IMR-90 (cell line): ENCODE measurements around the gene KNTC1. TPM values are rescaled to one million over a fixed set of nuclear protein-coding genes. Genes with fewer than 3 reads are reported as not detected.

Source experiments
- ATAC-seq: fragments of 200-7000 bp; cut with Tn5 transposase; 2 replicates; pipeline ENCODE4 v1.9.1; 2020; ENCODE audit warnings: low read depth, mild to moderate bottlenecking, moderate library complexity
- BruUV-seq: library from RNA; stranded (reverse); fragments of 400-500 nt; replicated peaks from 2 replicates; lab custom pipeline; 2021; lab: Mats Ljungman, UMichigan
- CTCF ChIA-PET: fragments of 300-600 bp; formaldehyde crosslinking; extraction: SDS; loops from one replicate; lab custom pipeline; 2021; ENCODE audit warnings: antibody characterized with exemption; lab: Yijun Ruan, JAX
- POLR2A ChIA-PET: fragments of 300-600 bp; sonication (Branson Sonifier 250); formaldehyde crosslinking; loops from one replicate; lab custom pipeline; 2022; ENCODE audit warnings: antibody characterized with exemption; ENCODE audit not compliant: unreplicated experiment; lab: Charles Lee
- DNase-seq: peaks from one replicate; pipeline ENCODE4 v3.0.0; 2013
- H2AFZ ChIP-seq: replicated peaks from 2 replicates; pipeline ENCODE3; 2013; ENCODE audit warnings: low read length, mild to moderate bottlenecking; ENCODE audit not compliant: poor library complexity
- H2AK5ac ChIP-seq: 2 replicates; pipeline ENCODE4 v1.6.1; 2013; ENCODE audit warnings: low read depth, low read length, inconsistent platforms
- H2AK9ac ChIP-seq: replicated peaks from 2 replicates; pipeline ENCODE3; 2013; ENCODE audit warnings: mild to moderate bottlenecking, low read depth, low read length, moderate library complexity; ENCODE audit not compliant: poor library complexity
- H2BK120ac ChIP-seq: 2 replicates; pipeline ENCODE4 v1.6.1; 2013; ENCODE audit warnings: low read depth, low read length, inconsistent platforms
- H2BK15ac ChIP-seq: 3 replicates; pipeline ENCODE4 v1.6.1; 2013; ENCODE audit warnings: low read depth, low read length, inconsistent platforms
- H2BK20ac ChIP-seq: 2 replicates; pipeline ENCODE4 v1.6.1; 2013; ENCODE audit warnings: low read depth, mild to moderate bottlenecking, inconsistent platforms, low read length, moderate library complexity
- H2BK5ac ChIP-seq: 2 replicates; pipeline ENCODE4 v1.6.1; 2013; ENCODE audit warnings: mild to moderate bottlenecking, low read depth, low read length, inconsistent platforms; ENCODE audit not compliant: poor library complexity, severe bottlenecking
- H3K14ac ChIP-seq: replicated peaks from 2 replicates; pipeline ENCODE4 v1.6.1; 2013; ENCODE audit warnings: low read depth, low read length, inconsistent platforms
- H3K18ac ChIP-seq: 2 replicates; pipeline ENCODE4 v1.6.1; 2013; ENCODE audit warnings: low read depth, low read length, control low read depth
- H3K23ac ChIP-seq: 2 replicates; pipeline ENCODE4 v1.6.1; 2013; ENCODE audit warnings: low read depth, low read length, inconsistent platforms
- H3K27ac ChIP-seq: 2 replicates; pipeline ENCODE4 v1.5.1; 2013; ENCODE audit warnings: mild to moderate bottlenecking, control low read depth, low read length; ENCODE audit not compliant: insufficient read depth
- H3K27me3 ChIP-seq: 2 replicates; pipeline ENCODE4 v1.6.1; 2013; ENCODE audit warnings: low read length; ENCODE audit not compliant: control insufficient read depth, insufficient read depth
- H3K36me3 ChIP-seq: 2 replicates; pipeline ENCODE4 v1.6.1; 2013; ENCODE audit warnings: low read length, mixed read lengths; ENCODE audit not compliant: control insufficient read depth, insufficient read depth
- H3K4ac ChIP-seq: 2 replicates; pipeline ENCODE4 v1.6.1; 2013; ENCODE audit warnings: low read depth, low read length, inconsistent platforms
- H3K4me1 ChIP-seq: 2 replicates; pipeline ENCODE4 v1.6.1; 2013; ENCODE audit warnings: low read length, mixed read lengths; ENCODE audit not compliant: control insufficient read depth, insufficient read depth
- H3K4me2 ChIP-seq: 2 replicates; pipeline ENCODE4 v1.6.1; 2013; ENCODE audit warnings: low read depth, mild to moderate bottlenecking, control low read depth, low read length, moderate library complexity
- H3K4me3 ChIP-seq: 2 replicates; pipeline ENCODE4 v1.5.1; 2013; ENCODE audit warnings: low read depth, mild to moderate bottlenecking, control low read depth, low read length, moderate library complexity; ENCODE audit not compliant: insufficient read depth
- H3K56ac ChIP-seq: 2 replicates; pipeline ENCODE4 v1.6.1; 2013; ENCODE audit warnings: low read length, inconsistent platforms; ENCODE audit not compliant: insufficient read depth; ENCODE audit errors: extremely low read depth
- H3K79me1 ChIP-seq, 2 experiments: 2 replicates each; pipeline ENCODE4 v1.6.1; 2013; ENCODE audit warnings: low read length in 2 of 2, inconsistent platforms in 1 of 2, low read depth in 1 of 2
- H3K9ac ChIP-seq: 2 replicates; pipeline ENCODE4 v1.6.1; 2013; ENCODE audit warnings: low read depth, low read length, control low read depth
- H3K9me1 ChIP-seq: 2 replicates; pipeline ENCODE4 v1.6.1; 2013; ENCODE audit warnings: low read length, inconsistent platforms; ENCODE audit not compliant: insufficient read depth
- H3K9me3 ChIP-seq: 2 replicates; pipeline ENCODE4 v1.6.1; 2013; ENCODE audit warnings: low read length; ENCODE audit not compliant: control insufficient read depth, insufficient read depth
- H4K20me1 ChIP-seq: 2 replicates; pipeline ENCODE4 v1.6.1; 2013; ENCODE audit warnings: low read length, inconsistent platforms; ENCODE audit not compliant: insufficient read depth
- H4K5ac ChIP-seq: 2 replicates; pipeline ENCODE4 v1.6.1; 2013; ENCODE audit warnings: mild to moderate bottlenecking, low read depth, low read length, control low read depth
- H4K8ac ChIP-seq, 2 experiments: 2 replicates each; pipeline ENCODE4 v1.6.1; 2013; ENCODE audit warnings: low read depth in 2 of 2, low read length in 2 of 2, control low read depth in 1 of 2, inconsistent platforms in 1 of 2
- H4K91ac ChIP-seq: 2 replicates; pipeline ENCODE4 v1.6.1; 2013; ENCODE audit warnings: low read depth, low read length, inconsistent platforms; ENCODE audit not compliant: insufficient read depth
- CEBPB ChIP-seq: IDR thresholded peaks from 2 replicates; pipeline ENCODE4 v1.6.1; 2012; ENCODE audit warnings: low read depth, low read length, improper control_type of control experiment
- CHD1 ChIP-seq: IDR thresholded peaks from 2 replicates; pipeline ENCODE4 v1.6.1; 2012; ENCODE audit warnings: low read depth, low read length, improper control_type of control experiment
- MAFK ChIP-seq: IDR thresholded peaks from 2 replicates; pipeline ENCODE4 v1.6.1; 2012; ENCODE audit warnings: low read depth, low read length, improper control_type of control experiment
- MAZ ChIP-seq: IDR thresholded peaks from 2 replicates; pipeline ENCODE4 v1.6.1; 2012; ENCODE audit warnings: low read depth, mild to moderate bottlenecking, low read length, improper control_type of control experiment, moderate library complexity, borderline replicate concordance
- NFE2L2 ChIP-seq: fragments of 150-350 bp; IDR thresholded peaks from 2 replicates; pipeline ENCODE4 v1.6.1; 2016; ENCODE audit warnings: low read depth, mild to moderate bottlenecking, low read length
- RCOR1 ChIP-seq: IDR thresholded peaks from 2 replicates; pipeline ENCODE4 v1.6.1; 2012; ENCODE audit warnings: mild to moderate bottlenecking, low read length, improper control_type of control experiment; ENCODE audit not compliant: insufficient replicate concordance
- SMC3 ChIP-seq: fragments of 150-350 bp; IDR thresholded peaks from 2 replicates; pipeline ENCODE4 v1.6.1; 2016; ENCODE audit warnings: low read depth, mild to moderate bottlenecking, antibody characterized with exemption, low read length, moderate library complexity
- WGBS, 2 experiments: methylation state at CpG; one replicate each; pipeline versions ENCODE4 v1.1.5 to v1.1.7; 2013; ENCODE audit warnings: missing lambda C conversion rate in 2 of 2; ENCODE audit not compliant: insufficient read length in 1 of 2; ENCODE audit errors: extremely low coverage in 2 of 2; 5-methylcytosine and 5-hydroxymethylcytosine counted together
- dilution Hi-C: fragments of 300-500 bp; cut with HindIII; formaldehyde crosslinking; loops from one replicate; pipeline ENCODE4 v1.14.3; 2018; ENCODE audit warnings: low sequenced_read_pairs; ENCODE audit not compliant: unreplicated experiment
- in situ Hi-C: fragments of 300-500 bp; cut with MboI; formaldehyde crosslinking; loops from 3 replicates; pipeline ENCODE4 v1.14.3; 2019; ENCODE audit warnings: low sequenced_read_pairs, inconsistent platforms, mixed read lengths
- intact Hi-C: fragments of 100-400 bp; cut with micrococcal nuclease; formaldehyde crosslinking; loops from 2 replicates; pipeline ENCODE4 v1.10.0; 2022
- polyA plus RNA-seq, 3 experiments: library from polyadenylated mRNA; depleted of rRNA; stranded (reverse); fragments of >200 nt; gene quantifications; 2 replicates each; pipeline ENCODE4 v1.2.3, GENCODE V29; 2012; ENCODE audit warnings: low replicate concordance in 1 of 3
- total RNA-seq: library from RNA; depleted of rRNA; stranded (reverse); fragments of >200 nt; gene quantifications from 2 replicates; pipeline ENCODE4 v1.2.3, GENCODE V29; 2012
- TF ChIP-seq, protein P1 (sequence below): fragments of 150-350 bp; IDR thresholded peaks from 2 replicates; pipeline ENCODE4 v1.6.1; 2017; ENCODE audit warnings: mild to moderate bottlenecking, antibody characterized with exemption, low read length, low read depth
- TF ChIP-seq, protein P2 (sequence below): fragments of 150-350 bp; IDR thresholded peaks from 2 replicates; pipeline ENCODE4 v1.6.1; 2016; ENCODE audit warnings: low read depth, mild to moderate bottlenecking, low read length, moderate library complexity, borderline replicate concordance

The KNTC1 gene
- total and polyA plus RNA-seq, 2 of the 4 experiments (the other 2 are of a cell fraction): 16.6 to 23.7 TPM

DNA sequence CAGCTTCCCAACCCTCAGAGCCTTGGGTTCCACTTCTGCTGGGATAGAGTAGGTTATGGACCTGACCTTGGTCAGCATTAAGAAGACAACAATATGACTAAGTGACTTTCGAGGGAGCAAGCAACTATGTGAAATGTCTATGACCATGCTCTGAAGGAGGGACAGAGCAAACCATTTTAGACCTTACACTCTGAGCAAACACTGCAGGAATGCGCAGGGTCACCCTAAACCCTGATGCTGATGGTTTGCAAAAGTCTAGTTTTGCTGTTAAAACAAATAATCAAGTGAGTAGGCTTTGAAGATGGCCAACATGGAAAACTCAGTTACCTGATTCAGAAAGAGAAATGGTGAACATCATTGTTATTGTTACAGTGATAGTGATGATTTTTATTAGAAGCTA lies 35.1 kb upstream of the KNTC1 start:
- Histone ChIP-seq H3K23ac (no peak overlapping the region), H3K27me3 (no peaks in the 10 kb centered on the region), H3K4ac (no peak overlapping the region), H3K36me3 (peaks cover 35% of the 10 kb centered on the region), H3K9me3 (no peaks in the 10 kb centered on the region), H3K18ac (no peak overlapping the region), H3K14ac (no peak overlapping the region), H2BK120ac (no peak overlapping the region), H3K9ac (no peak overlapping the region), H3K9me1 (no peaks in the 10 kb centered on the region; the same call in none of the 2 replicates), H3K4me3 (no peak overlapping the region), H2AFZ (no peak overlapping the region), H3K79me1 (peaks cover 26 to 51% of the 10 kb centered on the region in 2 experiments), H3K4me2 (no peak overlapping the region), H4K5ac (no peak overlapping the region), H3K27ac (no peak overlapping the region), H4K91ac (no peak overlapping the region), H2BK5ac (no peak overlapping the region), H3K56ac (no peak overlapping the region), H3K4me1 (peaks cover 4% of the 10 kb centered on the region), H2BK15ac (no peak overlapping the region), H4K20me1 (peaks cover 19% of the 10 kb centered on the region), H2BK20ac (no peak overlapping the region), H2AK5ac (no peak overlapping the region), H4K8ac (no peak overlapping the region), H2AK9ac (no peak overlapping the region)
- ChIA-PET CTCF (interaction anchor here (0.7 kb wide), 1 partner anchor 123 kb away, joined by 3 read pairs; no protein-coding TSS in a partner anchor), POLR2A (interaction anchor here (1.0 kb wide), 1 partner anchor 53 kb away, joined by 4 read pairs; no protein-coding TSS in a partner anchor)
- DNase-seq (peak; percentile 70), ATAC-seq (peak; percentile 94)
- TF ChIP-seq CHD1 (no peak), RCOR1 (peak; percentile 18), CEBPB (0 out of 2 replicates have a peak, but pooled peaks have one; percentile 26), MAZ (no peak), NFE2L2 (peak; percentile 16; the same call in 1 of the 2 replicates), SMC3 (no peak), MAFK (peak; percentile 16; the same call in 1 of the 2 replicates)
- TF ChIP-seq, protein P1, sequence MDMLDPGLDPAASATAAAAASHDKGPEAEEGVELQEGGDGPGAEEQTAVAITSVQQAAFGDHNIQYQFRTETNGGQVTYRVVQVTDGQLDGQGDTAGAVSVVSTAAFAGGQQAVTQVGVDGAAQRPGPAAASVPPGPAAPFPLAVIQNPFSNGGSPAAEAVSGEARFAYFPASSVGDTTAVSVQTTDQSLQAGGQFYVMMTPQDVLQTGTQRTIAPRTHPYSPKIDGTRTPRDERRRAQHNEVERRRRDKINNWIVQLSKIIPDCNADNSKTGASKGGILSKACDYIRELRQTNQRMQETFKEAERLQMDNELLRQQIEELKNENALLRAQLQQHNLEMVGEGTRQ: no peak
- TF ChIP-seq, protein P2, sequence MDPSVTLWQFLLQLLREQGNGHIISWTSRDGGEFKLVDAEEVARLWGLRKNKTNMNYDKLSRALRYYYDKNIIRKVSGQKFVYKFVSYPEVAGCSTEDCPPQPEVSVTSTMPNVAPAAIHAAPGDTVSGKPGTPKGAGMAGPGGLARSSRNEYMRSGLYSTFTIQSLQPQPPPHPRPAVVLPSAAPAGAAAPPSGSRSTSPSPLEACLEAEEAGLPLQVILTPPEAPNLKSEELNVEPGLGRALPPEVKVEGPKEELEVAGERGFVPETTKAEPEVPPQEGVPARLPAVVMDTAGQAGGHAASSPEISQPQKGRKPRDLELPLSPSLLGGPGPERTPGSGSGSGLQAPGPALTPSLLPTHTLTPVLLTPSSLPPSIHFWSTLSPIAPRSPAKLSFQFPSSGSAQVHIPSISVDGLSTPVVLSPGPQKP: no peak
- 40% methylated on average over 1 of the region's 2 CpGs; no CpG with 5 or more reads in 1 of the 2 experiments for WGBS, 2 experiments
- dilution Hi-C loops (no loop called here), intact Hi-C loops (no loop called here), in situ Hi-C loops (no loop called here)
- BruUV-seq: no TSS peak
